Fibroblast of pulmonary artery (primary cell): Measurements from ENCODE around the gene ZDHHC11B.

Experiments used
- DNase-seq: peaks from one replicate; pipeline ENCODE4 v3.0.0-alpha.2; 2010; ENCODE audit warnings: low read depth
- H3K4me3 ChIP-seq: replicated peaks from 2 replicates; pipeline ENCODE4 v1.5.1; 2011; ENCODE audit warnings: low read depth, mild to moderate bottlenecking, control low read depth, low read length, moderate library complexity
- TF ChIP-seq, protein P1 (sequence below): IDR thresholded peaks from 2 replicates; pipeline ENCODE4 v1.5.1; 2011; ENCODE audit warnings: mild to moderate bottlenecking, control low read depth, low read length, inconsistent platforms; ENCODE audit errors: missing control alignments

Gene ZDHHC11B

DNA sequence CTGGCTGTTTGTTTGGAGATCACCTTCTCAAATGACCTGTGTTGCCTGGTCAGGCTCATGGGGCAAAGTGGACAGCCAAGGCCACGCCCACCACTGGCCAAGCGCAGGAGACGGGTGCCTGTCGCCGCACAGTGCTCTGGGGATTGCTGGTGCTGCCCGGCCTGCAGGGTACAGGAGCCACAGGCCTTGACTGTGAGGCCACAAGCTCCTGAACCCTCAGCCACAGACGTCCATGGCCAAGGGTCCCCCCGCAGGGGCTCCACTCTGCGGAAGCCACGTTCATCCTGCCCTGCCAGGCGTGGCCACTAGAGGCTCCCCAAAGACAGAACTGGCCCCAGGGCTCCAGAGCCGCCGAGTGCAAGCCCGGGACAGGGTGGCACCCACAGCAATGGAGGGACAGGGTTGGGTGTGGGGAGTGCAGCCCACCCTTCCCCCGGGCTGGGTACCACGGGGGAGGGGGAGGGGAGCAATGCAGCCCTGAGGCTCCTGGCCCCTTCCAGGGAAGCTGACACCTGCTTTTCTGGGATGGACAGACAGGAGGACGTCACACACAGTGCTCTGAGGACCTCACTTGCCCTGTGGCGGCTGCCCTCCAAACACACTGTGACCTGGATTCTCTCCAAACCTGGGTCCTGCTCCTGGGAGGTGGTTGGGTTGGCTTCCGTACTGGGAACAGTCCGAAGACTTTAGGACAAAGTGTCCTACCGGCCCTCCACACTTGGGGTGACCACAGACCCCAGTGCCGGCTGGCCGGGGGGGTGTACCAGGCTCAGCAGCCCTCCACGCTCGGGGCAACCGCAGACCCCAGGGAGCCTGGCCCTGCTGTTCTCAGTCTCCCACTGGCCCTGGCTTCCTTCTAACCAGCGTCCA is 112.8 kb downstream of the ZDHHC11B start:
- peak; percentile 60 for DNase-seq
- no peak overlapping the region for H3K4me3 ChIP-seq
- TF ChIP-seq, protein P1, sequence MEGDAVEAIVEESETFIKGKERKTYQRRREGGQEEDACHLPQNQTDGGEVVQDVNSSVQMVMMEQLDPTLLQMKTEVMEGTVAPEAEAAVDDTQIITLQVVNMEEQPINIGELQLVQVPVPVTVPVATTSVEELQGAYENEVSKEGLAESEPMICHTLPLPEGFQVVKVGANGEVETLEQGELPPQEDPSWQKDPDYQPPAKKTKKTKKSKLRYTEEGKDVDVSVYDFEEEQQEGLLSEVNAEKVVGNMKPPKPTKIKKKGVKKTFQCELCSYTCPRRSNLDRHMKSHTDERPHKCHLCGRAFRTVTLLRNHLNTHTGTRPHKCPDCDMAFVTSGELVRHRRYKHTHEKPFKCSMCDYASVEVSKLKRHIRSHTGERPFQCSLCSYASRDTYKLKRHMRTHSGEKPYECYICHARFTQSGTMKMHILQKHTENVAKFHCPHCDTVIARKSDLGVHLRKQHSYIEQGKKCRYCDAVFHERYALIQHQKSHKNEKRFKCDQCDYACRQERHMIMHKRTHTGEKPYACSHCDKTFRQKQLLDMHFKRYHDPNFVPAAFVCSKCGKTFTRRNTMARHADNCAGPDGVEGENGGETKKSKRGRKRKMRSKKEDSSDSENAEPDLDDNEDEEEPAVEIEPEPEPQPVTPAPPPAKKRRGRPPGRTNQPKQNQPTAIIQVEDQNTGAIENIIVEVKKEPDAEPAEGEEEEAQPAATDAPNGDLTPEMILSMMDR, result peak; percentile 88

DNA sequence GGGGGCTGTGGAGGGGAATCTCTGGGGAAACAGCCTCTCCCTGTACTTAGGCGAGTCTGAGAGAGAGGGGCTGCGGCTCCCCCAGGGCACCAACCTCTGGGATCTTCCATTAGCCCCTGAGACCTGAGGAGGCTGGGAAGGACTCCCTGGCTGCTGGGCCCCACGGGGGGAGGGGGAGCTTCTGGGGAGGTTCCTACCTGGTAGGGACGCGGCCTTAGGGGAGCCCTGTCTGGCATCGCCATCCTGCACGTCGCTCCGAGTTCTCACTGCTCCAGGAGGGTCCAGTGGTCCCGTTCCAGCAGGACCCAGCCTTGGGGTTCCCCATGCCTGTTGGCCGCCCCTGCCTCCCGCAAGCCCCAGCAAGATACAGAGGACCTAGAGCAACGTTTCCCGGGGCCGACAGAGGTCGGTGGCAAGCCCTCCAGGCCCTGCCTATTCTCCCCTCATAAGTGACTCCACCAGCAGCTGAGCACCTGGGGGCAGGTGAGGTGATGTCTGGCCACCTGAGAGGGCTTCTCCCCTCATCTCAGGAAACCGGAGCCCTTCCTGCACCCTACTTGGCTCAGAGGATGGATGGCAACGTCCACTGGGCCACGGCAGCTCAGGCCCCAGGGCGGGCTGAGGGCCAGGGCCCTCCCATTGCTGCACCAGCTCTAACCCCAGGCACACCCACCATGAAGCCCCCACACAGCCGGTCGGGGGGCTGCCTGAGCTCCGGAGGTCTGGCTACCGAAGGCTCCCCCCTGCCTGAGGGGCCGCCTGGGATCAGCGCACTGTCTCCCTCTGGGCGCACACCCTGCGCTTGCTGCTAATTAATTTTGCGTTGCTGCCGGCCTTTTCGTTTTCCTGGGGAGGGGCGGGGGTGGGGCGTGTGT is 113.9 kb downstream of the ZDHHC11B start:
- H3K4me3 ChIP-seq, result no peak overlapping the region
- no peak for DNase-seq
- TF ChIP-seq, protein P1, result no peak

DNA sequence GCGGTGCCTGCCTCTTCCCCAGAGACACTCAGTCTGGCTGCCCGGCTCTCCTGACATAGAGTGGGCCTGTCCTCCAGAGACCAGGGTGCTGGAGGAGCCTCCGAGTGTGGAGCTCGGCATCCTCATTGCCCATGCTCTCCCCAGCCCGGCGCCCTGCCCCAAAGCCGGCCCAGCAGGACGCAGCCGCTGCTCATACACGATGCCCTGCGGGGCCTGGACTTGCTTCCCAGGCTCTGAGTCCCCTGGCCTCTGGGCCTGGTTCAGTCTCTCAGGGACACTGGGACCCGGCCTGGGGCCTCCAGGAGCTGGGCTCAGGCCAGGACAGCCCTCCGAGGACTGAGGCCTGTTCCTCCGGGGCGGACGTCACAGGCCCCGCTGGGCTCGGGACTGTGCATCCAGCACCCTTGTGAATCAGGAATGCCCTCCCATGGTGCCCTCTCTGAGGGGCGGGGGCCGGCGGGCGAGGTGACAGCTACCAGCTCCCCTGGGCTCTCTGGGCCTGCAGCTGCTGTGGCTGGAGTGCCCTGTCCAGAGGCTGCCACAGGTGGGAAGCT is 114.6 kb downstream of the ZDHHC11B start:
- no peak overlapping the region for H3K4me3 ChIP-seq
- TF ChIP-seq, protein P1, result no peak
- DNase-seq, result no peak

DNA sequence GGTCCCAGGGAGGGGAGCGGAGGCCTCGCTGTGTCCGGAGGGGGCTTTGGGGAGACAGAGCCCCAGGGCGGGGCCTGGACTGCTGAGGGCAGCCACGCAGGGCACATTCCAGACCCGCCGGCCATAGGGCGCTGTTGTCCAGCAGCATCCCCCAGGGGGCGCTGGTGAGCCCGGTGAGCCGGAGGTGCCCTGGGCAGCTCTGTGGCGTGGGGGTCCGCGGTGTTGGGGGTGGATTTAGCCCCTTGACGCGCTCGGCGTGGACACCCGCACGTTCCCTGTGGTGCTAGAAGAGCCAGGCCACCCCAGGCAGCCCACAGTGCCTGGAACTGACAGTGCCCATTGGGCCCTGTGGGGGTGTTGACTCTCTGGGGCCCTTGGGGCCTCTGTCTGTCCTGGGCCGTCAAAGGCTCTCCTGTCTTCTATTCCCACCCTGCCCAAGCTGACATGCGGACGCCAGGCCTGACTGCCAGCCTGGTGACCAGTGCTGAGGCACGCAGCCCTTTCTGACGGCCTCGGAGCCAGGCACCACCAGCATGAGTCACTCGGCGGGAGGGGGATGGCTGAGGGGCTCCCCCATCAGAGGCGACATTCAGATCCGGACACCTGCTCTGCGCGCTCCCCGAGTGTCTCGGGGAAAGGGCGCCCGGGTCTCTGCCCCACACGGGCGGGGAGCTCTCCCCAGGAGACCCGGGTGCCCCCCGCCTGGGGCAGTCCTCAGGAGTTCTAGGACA is 115.3 kb downstream of the ZDHHC11B start:
- no peak overlapping the region for H3K4me3 ChIP-seq
- TF ChIP-seq, protein P1, result peak; percentile 61
- peak; percentile 16 for DNase-seq

DNA sequence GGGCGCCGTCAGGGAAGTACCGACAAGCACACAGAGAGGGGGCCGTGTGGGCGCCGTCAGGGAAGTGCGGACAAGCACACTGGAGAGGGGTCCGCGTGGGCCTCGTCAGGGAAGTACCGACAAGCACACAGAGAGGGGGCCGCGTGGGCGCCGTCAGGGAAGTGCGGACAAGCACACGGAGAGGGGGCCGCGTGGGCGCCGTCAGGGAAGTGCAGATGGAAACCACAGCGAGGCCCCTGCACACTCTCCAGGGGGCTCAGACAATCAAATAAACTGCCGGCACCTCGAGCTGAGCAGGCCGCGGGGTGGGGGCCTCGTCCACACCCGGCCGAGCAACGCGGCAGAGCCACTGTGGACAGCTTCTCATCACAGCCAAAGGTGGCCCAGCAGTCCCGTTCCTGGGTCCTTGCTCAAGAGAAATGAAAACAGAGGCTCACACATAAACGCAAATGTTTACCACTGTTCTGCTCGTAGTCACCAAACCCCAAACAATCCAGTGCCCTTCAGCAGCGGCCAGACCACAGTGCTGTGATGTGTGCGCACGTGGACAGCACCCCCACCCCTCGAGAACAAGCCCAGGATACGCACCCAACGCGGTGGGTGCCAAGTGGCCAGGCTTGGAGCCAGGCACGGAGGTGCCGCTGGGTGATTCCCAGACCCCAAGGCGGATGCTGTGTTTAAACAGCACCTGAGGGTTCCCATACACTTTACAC is 116.1 kb downstream of the ZDHHC11B start:
- TF ChIP-seq, protein P1, result no peak
- H3K4me3 ChIP-seq, result no peak overlapping the region
- no peak for DNase-seq
